ENCODE data around the gene LTB4R2.
A peak's percentile ranks its signal among the peaks of the same experiment; 100 is the strongest.

Gene LTB4R2

GRCh38 chr14:24273422-24273998 is 36.4 kb upstream of the LTB4R2 start:
- no peak overlapping the region for H3K4me2 ChIP-seq (ENCODE audit: low read length)
- H3K36me3 ChIP-seq (ENCODE audit: control insufficient read depth, insufficient read depth, low read length) = no peaks in the 10 kb centered on the region
- H3K27me3 ChIP-seq (ENCODE audit: insufficient read depth, low read length, poor library complexity) = no peaks in the 10 kb centered on the region
- H3K79me2 ChIP-seq (ENCODE audit: control insufficient read depth, insufficient read depth, low read length) = no peaks in the 10 kb centered on the region
- no peak overlapping the region for H4K8ac ChIP-seq (ENCODE audit: low read depth, low read length)
- H3K18ac ChIP-seq (ENCODE audit: low read length) = no peak overlapping the region
- H3K79me1 ChIP-seq (ENCODE audit: low read length) = no peaks in the 10 kb centered on the region
- H2BK120ac ChIP-seq (ENCODE audit: low read depth, low read length) = no peak overlapping the region
- H3K27ac ChIP-seq (ENCODE audit: low read depth, low read length) = no peak overlapping the region
- no peak overlapping the region for H2AK5ac ChIP-seq (ENCODE audit: low read length)
- no peak overlapping the region for H3K4me3 ChIP-seq (ENCODE audit: low read length)
- no peak overlapping the region for H2BK15ac ChIP-seq (replicated peaks; ENCODE audit: low read depth)
- H3K23ac ChIP-seq (ENCODE audit: low read length) = no peak overlapping the region
- H2BK5ac ChIP-seq (ENCODE audit: low read length) = no peak overlapping the region
- no CpG with 5 or more reads among the region's 3 CpGs for WGBS (ENCODE audit: extremely low coverage, insufficient coverage, low lambda C conversion rate)
- no peak overlapping the region for H4K5ac ChIP-seq (ENCODE audit: low read length)
- peak; percentile 29 for DNase-seq
- H3K56ac ChIP-seq (ENCODE audit: low read length) = no peak overlapping the region
- H3K4me1 ChIP-seq (ENCODE audit: control insufficient read depth, low read depth, low read length) = no peaks in the 10 kb centered on the region
- H3K9ac ChIP-seq (ENCODE audit: low read length) = no peak overlapping the region
- no peak overlapping the region for H3K4ac ChIP-seq (ENCODE audit: low read depth, low read length)

DNA sequence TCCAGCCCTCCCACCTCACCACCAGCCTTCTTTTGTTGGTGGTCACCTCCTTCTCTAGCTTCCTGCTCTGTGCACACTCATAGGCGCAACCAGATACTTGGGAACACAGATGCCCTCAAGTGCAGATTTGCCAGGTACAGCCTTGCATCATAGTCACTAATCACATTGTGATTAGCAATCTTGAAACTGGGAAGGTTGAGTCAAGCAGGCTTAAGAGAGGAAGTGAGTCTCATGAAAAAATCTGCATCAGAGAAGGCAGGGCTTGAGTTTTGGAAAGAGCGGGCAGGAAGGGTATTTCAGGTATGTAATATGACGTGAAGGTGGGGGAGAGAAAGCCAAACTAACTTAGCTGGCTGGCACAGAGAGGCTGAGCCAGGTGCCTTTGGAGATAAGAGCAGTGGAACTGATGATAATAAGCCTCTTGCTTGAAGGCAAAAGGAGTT is 35.8 kb upstream of the LTB4R2 start:
- Histone ChIP-seq H3K79me2 (ENCODE audit: control insufficient read depth, insufficient read depth, low read length) (no peaks in the 10 kb centered on the region), H3K56ac (ENCODE audit: low read length) (no peak overlapping the region), H3K27me3 (ENCODE audit: insufficient read depth, low read length, poor library complexity) (no peaks in the 10 kb centered on the region), H2BK120ac (ENCODE audit: low read depth, low read length) (no peak overlapping the region), H4K8ac (ENCODE audit: low read depth, low read length) (no peak overlapping the region), H3K4ac (ENCODE audit: low read depth, low read length) (no peak overlapping the region), H2BK5ac (ENCODE audit: low read length) (no peak overlapping the region), H2BK15ac (replicated peaks; ENCODE audit: low read depth) (no peak overlapping the region), H2AK5ac (ENCODE audit: low read length) (no peak overlapping the region), H3K4me1 (ENCODE audit: control insufficient read depth, low read depth, low read length) (no peaks in the 10 kb centered on the region), H3K27ac (ENCODE audit: low read depth, low read length) (no peak overlapping the region), H4K5ac (ENCODE audit: low read length) (no peak overlapping the region), H3K79me1 (ENCODE audit: low read length) (no peaks in the 10 kb centered on the region), H3K4me2 (ENCODE audit: low read length) (no peak overlapping the region), H3K36me3 (ENCODE audit: control insufficient read depth, insufficient read depth, low read length) (no peaks in the 10 kb centered on the region), H3K23ac (ENCODE audit: low read length) (no peak overlapping the region), H3K18ac (ENCODE audit: low read length) (no peak overlapping the region), H3K9ac (ENCODE audit: low read length) (no peak overlapping the region), H3K4me3 (ENCODE audit: low read length) (no peak overlapping the region)
- peak; percentile 23 for DNase-seq
- no CpG with 5 or more reads among the region's 3 CpGs for WGBS (ENCODE audit: extremely low coverage, insufficient coverage, low lambda C conversion rate)

DNA sequence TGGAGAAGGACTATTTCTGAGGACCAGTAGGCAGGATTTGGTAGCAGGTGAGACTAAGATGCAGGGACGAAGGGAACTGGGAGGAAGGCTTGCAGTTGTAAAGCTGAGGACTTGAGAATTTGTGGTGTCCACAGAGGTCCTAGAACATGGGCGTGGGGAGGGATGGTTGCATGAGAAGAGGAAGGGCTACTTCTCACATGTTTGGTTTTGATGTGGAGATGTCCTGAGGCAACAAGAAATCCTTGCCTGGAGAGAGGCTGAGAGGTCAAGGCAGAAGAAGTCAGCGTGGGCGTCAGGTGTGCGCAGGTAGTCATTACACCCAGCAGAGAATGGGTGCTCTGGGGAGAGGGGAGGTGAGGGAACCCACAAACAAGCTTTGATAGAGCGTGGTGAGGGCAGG is 32.9 kb upstream of the LTB4R2 start:
- Histone ChIP-seq H3K79me2 (ENCODE audit: control insufficient read depth, insufficient read depth, low read length) (no peaks in the 10 kb centered on the region), H3K4me2 (ENCODE audit: low read length) (no peak overlapping the region), H2BK15ac (replicated peaks; ENCODE audit: low read depth) (no peak overlapping the region), H2AK5ac (ENCODE audit: low read length) (no peak overlapping the region), H3K79me1 (ENCODE audit: low read length) (no peaks in the 10 kb centered on the region), H4K5ac (ENCODE audit: low read length) (no peak overlapping the region), H3K4me3 (ENCODE audit: low read length) (no peak overlapping the region), H3K23ac (ENCODE audit: low read length) (no peak overlapping the region), H4K8ac (ENCODE audit: low read depth, low read length) (no peak overlapping the region), H3K27me3 (ENCODE audit: insufficient read depth, low read length, poor library complexity) (no peaks in the 10 kb centered on the region), H2BK5ac (ENCODE audit: low read length) (no peak overlapping the region), H3K9ac (ENCODE audit: low read length) (no peak overlapping the region), H3K4ac (ENCODE audit: low read depth, low read length) (no peak overlapping the region), H3K27ac (ENCODE audit: low read depth, low read length) (no peak overlapping the region), H3K18ac (ENCODE audit: low read length) (no peak overlapping the region), H3K56ac (ENCODE audit: low read length) (no peak overlapping the region), H3K4me1 (ENCODE audit: control insufficient read depth, low read depth, low read length) (no peaks in the 10 kb centered on the region), H2BK120ac (ENCODE audit: low read depth, low read length) (no peak overlapping the region), H3K36me3 (ENCODE audit: control insufficient read depth, insufficient read depth, low read length) (no peaks in the 10 kb centered on the region)
- no peak for DNase-seq
- no CpG with 5 or more reads among the region's 6 CpGs for WGBS (ENCODE audit: extremely low coverage, insufficient coverage, low lambda C conversion rate)

DNA sequence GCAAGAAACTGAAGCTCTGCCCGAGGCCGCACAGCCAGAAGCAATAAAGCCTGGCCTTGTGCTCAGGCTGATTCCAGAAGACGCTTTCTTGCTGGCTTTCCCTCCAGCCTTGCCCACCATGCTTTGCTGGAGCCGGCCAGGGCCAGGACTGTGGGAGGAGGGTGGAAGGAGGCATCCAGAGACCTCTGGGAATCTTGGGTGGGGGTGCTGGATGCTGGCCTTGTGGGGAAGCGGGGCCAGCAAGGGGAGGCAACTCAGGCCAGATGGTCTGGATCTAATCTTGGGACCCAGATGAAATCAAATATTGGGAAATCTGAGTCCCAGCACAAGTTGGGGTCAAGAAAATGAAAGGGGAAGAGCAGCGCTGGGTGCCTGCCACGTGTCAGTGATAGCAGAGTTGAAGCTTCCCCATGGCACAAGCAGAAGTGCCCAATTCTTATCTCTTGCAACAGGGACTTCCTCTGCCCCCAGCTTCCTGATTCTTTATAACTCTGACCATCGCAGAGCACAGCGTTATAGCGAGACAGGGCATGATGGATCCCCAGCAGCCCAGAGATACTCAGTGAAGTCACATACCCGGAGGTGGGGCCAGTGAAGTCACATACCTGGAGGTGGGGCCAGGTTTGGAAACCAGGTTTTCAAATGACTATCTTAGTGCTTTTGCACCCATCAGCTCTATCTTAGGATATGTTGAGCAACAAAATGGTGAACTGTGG is 32.2 kb upstream of the LTB4R2 start:
- Histone ChIP-seq H3K9ac (ENCODE audit: low read length) (no peak overlapping the region), H3K18ac (ENCODE audit: low read length) (no peak overlapping the region), H3K36me3 (ENCODE audit: control insufficient read depth, insufficient read depth, low read length) (no peaks in the 10 kb centered on the region), H3K79me1 (ENCODE audit: low read length) (no peaks in the 10 kb centered on the region), H2BK5ac (ENCODE audit: low read length) (no peak overlapping the region), H3K4me2 (ENCODE audit: low read length) (no peak overlapping the region), H2AK5ac (ENCODE audit: low read length) (no peak overlapping the region), H2BK15ac (replicated peaks; ENCODE audit: low read depth) (no peak overlapping the region), H4K5ac (ENCODE audit: low read length) (no peak overlapping the region), H4K8ac (ENCODE audit: low read depth, low read length) (no peak overlapping the region), H3K4me3 (ENCODE audit: low read length) (no peak overlapping the region), H3K27ac (ENCODE audit: low read depth, low read length) (no peak overlapping the region), H3K23ac (ENCODE audit: low read length) (no peak overlapping the region), H3K79me2 (ENCODE audit: control insufficient read depth, insufficient read depth, low read length) (no peaks in the 10 kb centered on the region), H3K4ac (ENCODE audit: low read depth, low read length) (no peak overlapping the region), H3K4me1 (ENCODE audit: control insufficient read depth, low read depth, low read length) (no peaks in the 10 kb centered on the region), H2BK120ac (ENCODE audit: low read depth, low read length) (no peak overlapping the region), H3K56ac (ENCODE audit: low read length) (no peak overlapping the region), H3K27me3 (ENCODE audit: insufficient read depth, low read length, poor library complexity) (no peaks in the 10 kb centered on the region)
- no CpG with 5 or more reads among the region's 11 CpGs for WGBS (ENCODE audit: extremely low coverage, insufficient coverage, low lambda C conversion rate)
- DNase-seq = no peak

DNA sequence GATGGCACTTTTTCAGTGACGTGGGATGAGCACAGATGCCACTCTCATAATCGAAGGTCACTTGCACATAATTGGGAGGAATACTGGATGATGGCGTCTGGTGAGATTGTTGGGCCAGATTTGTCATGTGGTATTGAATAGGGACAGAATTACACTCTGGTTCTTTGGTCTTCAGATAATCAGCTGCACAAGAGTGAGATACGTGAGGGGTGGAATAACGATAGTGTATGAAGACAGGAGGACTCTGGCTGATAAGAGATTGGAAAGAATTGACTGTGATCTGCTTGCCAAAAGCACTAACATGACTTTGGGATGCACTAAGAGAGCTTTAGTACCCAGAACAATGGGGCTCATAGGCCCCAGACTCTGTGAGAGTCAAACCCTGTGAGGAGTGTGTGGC is 31.5 kb upstream of the LTB4R2 start:
- Histone ChIP-seq H2BK120ac (ENCODE audit: low read depth, low read length) (no peak overlapping the region), H3K27me3 (ENCODE audit: insufficient read depth, low read length, poor library complexity) (no peaks in the 10 kb centered on the region), H3K23ac (ENCODE audit: low read length) (no peak overlapping the region), H3K18ac (ENCODE audit: low read length) (no peak overlapping the region), H3K36me3 (ENCODE audit: control insufficient read depth, insufficient read depth, low read length) (no peaks in the 10 kb centered on the region), H3K9ac (ENCODE audit: low read length) (no peak overlapping the region), H3K4ac (ENCODE audit: low read depth, low read length) (no peak overlapping the region), H3K4me3 (ENCODE audit: low read length) (no peak overlapping the region), H3K4me1 (ENCODE audit: control insufficient read depth, low read depth, low read length) (no peaks in the 10 kb centered on the region), H3K79me2 (ENCODE audit: control insufficient read depth, insufficient read depth, low read length) (no peaks in the 10 kb centered on the region), H4K8ac (ENCODE audit: low read depth, low read length) (no peak overlapping the region), H3K56ac (ENCODE audit: low read length) (no peak overlapping the region), H3K27ac (ENCODE audit: low read depth, low read length) (no peak overlapping the region), H2BK5ac (ENCODE audit: low read length) (no peak overlapping the region), H4K5ac (ENCODE audit: low read length) (no peak overlapping the region), H3K79me1 (ENCODE audit: low read length) (no peaks in the 10 kb centered on the region), H2BK15ac (replicated peaks; ENCODE audit: low read depth) (no peak overlapping the region), H3K4me2 (ENCODE audit: low read length) (no peak overlapping the region), H2AK5ac (ENCODE audit: low read length) (no peak overlapping the region)
- WGBS (ENCODE audit: extremely low coverage, insufficient coverage, low lambda C conversion rate) = no CpG with 5 or more reads among the region's 5 CpGs
- no peak for DNase-seq

All from mesendoderm (in vitro differentiated cells).